Glomerular endothelial cell (primary cell): Measurements from ENCODE around the gene MYCN. TPM values are rescaled to one million over a fixed set of nuclear protein-coding genes. Genes with fewer than 3 reads are reported as not detected.

Experiments used
- DNase-seq: peaks from one replicate; pipeline ENCODE4 v3.0.0-alpha.2; 2011; ENCODE audit warnings: low read depth, low spot score; ENCODE audit errors: extremely low read depth
- total RNA-seq: library from RNA; depleted of rRNA; stranded (reverse); fragments of >200 nt; gene quantifications from 2 replicates; pipeline ENCODE4 v1.2.3, GENCODE V29; 2015

The MYCN gene
- total RNA-seq, 1 donor from 2014 or later = 6.5 TPM

DNA sequence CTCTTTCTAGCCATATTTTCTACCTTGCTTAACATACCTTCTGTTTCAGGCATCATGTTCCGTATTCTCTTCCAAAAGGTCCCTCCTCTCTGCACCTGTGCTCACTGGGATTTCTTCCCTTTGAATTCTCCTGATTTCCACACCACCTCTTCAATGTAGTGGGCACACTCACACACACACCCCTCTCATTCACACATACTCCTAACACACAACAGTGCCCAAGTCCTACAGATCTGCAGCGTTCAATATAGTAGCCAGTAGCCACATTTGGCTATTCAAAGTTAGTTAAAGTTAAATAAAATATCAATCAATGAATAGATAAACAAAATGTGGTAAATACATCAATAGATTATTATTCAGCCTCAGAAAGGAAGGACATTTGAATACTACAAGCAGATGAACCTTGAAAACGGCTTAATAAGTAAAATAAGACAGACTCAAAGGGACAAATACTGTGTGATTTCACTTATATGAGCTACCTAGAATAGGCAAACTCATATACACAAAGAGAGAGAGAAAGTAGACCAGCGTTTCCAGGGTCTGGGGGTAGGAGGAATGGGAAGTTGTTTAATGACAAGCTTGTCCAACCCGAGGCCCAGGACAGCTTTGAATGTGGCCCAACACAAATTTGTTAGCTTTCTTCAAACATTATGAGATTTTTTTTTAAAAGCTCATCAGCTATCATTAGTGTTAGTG is 34.4 kb downstream of the MYCN start:
- DNase-seq = no peak

DNA sequence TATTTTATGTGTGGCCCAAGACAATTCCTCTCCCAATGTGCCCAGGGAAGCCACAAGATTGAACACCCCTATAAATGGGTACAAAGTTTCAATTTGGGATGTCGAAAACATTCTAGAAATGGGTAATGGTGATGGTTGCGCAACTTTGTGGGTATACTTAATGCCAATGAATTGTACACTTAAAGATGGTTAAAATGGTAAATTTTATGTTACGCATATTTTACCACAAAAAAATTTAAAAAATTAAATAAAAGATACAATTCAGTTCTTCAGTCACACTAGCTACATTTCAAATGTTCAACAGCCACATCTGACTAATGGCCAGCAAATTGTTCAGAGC is 34.9 kb downstream of the MYCN start:
- no peak for DNase-seq

DNA sequence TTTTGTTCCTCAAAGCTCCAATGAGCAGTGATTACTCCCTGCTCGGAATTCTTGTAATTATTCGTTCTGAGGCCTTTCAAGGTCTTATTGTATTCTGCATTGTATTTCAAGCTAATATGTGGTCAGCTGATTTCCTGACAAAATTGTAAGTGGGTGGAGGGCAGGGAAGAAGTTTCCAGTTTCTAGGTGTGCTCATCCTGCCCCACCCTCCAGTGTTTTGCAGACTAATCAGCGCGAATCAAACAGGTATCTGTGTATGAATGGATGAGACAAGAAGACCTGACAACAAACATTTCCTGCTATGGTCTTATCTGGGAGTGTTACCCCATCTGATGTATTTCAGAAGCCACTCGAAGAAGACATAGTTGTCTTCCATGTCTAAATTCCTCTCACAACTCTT is 35.3 kb downstream of the MYCN start:
- no peak for DNase-seq

DNA sequence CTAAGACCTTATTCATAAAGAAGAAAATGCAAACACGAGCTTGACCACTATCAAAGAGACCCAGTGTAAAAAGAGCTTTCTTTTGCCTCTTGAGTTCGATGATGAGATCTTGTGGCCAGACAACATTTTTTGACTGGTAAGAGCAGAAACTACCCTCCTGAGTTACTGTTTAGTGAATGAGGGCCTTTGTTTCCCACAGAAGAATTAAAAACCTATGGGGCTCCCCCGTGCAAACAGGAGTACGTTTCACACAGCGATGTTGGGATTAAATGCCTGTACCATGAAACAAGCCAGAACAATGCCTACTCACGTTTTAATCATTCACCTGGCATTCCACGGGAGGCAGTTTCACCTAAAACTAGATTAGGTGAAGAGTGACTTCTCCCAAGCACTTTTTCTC is 36.0 kb downstream of the MYCN start:
- DNase-seq = no peak

DNA sequence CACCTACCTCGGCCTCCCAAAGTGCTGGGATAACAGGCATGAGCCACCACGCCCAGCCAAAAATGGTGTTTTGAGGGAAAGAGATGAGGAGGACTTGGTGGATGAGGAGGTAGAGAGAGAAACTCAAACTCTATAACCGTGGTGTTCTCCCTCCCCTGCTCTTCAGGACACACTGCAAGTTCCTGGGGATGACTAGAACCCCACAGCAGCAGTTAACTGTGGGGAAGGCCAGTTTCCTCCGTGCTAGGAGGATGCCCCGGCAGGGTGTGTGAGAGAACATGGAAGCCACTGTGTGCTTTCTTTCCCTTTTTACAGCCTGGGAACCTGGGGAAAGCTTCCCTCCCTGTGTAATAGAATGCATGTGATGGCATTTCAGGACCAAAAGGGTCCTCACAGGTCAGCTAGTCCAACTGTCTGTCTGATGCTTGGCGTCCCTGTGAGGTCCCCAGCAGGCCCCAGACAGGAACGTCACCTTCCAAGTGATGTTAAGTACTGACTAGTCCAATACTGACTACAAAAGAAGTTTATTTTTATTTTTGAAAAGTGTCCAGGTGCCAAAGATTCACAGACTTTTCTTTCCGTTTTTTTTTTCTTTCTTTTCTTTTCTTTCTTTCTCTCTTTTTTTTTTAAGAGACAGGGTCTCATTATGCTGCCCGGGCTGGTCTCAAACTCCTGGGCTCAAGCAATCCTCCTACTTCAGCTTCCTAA is 38.9 kb downstream of the MYCN start:
- DNase-seq = no peak

DNA sequence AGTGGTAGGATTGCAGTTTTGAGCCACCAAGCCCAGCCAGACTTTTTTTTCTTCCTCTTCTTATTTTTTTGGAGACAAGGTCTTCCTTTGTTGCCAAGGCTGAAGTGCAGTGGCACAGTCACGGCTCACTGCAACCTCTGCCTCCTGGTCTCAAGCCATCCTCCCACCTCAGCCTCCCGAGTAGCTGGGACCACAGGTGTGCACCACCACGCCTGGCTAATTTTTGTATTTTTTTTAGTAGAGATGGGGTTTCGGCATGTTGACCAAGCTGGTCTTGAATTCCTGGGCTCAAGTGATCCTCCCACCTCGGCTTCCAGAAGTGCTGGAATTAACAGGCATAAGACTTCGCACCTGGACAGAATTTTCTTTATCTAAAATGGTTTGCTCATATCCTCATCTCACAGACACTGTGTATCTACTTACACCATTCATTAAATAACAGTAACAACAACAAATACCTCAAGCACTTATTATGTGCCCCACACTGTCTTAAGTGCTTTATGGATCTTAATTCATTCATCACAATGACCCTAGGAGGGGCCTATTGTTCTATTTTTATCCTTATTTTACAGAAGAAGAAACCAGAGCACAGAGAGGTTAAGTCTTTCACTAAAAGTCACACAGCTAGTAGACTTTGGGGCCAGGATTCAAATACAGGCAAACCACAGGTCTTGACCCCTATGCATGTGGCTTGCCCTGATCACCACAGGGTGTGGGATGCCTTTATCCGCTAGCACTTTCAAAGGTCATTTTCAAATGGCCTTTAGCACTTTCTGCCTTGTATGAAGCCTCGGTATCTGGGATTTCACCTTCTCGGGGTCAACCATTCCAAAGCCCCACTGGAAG is 39.6 kb downstream of the MYCN start:
- no peak for DNase-seq

DNA sequence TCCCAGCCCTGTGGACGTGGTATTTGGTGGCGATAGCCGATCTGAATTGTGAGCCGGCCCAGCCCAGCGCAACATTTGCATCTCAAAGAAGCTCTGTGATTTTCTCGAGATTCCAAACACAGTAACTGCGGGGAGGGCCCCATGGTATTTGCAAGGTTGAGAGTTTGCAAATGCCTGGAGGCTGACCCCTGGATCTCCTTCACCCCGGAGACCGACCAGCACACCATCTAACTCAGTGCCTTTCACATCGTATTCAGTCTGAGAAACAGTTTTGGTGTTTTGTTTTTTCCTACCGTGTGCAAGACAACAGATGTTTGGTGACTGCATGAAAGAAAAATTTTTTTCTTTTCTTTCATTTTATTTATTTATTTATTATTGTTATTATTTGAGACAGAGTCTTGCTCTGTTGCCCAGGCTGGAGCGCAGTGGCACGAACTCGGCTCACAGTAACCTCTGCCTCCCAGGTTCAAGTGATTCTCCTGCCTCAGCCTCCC is 40.3 kb downstream of the MYCN start:
- no peak for DNase-seq

DNA sequence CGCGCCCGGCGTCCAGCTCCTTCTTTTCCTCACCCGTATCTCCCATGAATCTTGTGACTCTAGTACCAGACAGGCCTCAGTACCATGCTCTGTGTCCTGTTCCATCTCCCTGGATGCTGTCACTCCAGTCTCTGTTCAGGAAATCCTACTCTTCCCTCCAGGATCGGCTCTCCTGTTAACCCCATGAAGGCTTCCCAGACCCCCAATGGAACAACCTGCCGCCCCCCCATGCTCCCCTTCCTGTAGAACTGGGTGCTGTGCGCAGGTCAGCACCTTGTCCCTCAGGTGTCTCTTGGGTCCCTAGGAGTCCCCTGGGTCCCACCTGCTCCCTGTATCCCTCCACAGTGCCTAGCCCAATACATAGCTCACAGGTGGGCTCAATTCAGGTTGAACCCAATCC is 41.3 kb downstream of the MYCN start:
- DNase-seq = no peak

DNA sequence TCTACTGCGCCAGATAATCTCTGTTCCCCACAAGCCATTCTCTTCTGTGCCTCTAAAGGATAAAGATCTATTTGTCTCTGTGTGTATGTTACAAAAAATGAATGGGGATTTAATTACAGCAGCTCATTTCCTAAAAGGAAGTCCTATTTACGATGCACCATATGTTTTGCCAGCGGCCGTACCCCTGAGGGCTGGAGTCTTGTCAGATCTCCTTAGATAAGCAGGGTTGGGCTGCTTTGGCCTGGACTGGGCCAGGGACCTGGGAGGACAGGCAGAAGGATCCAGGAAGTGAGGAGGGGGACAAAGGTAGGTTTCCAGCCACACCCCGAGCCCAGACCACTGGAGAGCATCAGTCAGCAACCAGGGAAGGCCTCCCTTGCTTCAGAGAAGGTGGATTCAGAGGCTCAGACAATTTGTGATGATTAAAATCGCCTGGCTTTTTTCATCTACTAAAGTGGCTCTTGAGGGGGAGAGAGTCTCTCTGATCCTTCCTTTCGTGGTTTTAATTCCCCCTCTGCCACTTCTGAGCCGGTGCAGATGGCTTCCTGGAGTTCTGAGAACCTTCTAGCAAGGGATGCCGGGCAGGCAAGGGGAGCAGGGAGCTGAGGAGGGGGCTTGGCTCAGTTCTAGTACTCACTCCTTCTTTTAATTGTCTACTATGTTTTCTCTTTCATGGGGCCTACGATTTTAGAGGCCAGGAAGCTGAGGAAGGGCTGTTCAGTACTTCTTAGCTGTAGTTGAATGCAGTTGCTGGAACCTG is 42.1 kb downstream of the MYCN start:
- no peak for DNase-seq

DNA sequence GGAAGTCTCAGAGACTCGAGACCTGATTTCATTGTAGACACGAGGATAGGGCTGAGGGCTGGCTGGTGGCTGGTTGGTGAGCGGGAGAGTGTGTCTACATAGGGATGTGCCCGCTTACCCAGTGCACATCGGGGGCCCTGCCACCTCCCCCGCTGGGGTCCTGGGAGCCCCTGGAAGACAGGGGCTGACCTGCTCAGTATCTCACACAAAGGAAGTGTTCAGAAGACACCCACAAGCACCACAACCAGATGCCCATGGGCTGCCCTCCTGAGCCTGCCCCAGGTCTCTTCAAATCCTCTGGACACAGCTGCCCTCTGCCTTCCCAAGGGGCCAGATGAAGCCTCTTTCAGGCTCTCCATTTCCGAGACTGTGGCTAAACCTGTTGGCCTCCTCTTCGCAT is 43.1 kb downstream of the MYCN start:
- DNase-seq = no peak

DNA sequence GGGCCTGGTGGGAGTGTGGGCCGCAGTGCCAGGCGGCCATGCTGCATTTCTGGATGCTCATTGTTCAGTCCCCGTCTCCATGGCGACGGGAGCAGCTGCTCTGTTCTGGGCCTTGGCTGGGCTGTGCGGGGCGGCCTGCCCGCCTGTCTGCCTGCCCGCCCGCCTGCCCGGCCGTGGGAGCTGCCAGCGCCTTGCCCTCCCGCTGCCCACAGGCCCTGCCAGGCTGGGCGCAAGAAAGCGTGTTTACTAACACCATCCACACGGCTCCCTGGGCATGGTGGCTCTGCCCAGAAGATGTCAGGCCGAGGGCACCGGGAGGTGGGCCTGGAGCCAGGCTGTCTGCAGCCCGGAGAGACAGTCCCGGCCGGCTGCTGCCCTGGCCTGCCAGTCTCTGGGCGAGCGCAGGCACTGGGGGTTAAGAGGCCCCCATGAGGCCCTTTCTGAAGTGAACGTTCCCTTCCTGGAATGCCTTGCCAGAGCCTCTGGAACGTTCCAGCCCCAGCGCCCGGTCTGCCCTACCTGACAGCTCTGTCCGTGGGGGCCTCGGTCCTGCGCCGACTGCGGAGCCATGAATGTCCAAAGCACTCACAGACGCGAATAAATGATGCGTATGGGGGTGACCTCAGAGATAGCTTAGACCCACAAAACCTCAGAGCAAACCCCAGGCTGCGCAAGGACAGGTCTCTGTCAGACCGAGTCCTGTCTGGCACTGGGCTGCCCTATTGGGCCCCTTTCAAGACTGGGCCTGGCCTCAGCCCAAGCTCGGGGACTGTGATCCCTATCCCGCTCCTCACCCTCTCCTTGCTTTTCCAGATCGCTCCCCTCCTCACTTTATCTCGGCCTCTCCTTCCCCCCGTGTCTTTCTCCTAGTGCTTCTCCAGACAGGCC is 44.3 kb downstream of the MYCN start:
- DNase-seq = no peak

DNA sequence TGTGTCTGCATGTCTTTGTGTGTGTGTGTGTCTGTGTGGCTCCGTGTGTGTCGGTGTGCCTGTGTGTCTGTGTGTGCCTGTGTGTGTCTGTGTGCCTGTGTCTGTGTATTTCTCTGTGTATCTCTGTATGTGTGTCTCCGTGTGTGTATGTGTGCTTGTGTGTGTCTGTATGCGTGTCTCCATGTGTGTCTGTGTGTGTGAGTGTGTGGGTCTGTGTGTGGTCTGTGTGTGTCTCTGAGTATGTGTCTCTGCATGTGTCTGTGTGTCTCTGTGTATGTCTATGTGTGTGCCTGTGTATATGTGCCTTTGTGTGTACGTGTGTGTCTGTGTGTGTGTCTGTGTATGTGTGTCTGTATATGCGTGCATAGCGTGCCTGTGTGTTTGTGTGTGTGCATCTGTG is 45.2 kb downstream of the MYCN start:
- no peak for DNase-seq

DNA sequence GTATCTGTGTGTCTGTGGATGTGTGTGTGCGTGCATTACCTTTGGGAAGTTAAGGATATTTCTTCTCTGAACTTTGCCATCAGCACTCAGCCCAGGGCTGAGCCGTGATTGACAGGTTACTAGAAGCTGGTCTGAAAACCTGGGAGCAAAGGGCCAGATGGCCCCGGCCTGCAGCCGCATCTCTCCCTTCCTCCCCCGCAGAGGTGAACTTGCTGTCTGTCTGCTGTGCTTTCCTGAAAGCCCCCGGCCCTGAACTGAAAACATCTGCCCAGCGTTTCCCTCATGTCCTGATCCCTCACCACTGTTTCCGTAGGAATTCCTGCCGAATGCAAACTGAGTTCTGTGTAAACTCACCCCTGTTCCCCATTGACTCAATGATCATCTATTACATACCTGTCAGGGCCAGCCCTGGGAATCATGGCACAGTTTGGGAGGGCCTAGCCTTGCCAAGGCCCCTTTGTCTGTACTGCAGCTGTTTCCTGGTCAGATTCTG is 45.8 kb downstream of the MYCN start:
- DNase-seq = no peak

DNA sequence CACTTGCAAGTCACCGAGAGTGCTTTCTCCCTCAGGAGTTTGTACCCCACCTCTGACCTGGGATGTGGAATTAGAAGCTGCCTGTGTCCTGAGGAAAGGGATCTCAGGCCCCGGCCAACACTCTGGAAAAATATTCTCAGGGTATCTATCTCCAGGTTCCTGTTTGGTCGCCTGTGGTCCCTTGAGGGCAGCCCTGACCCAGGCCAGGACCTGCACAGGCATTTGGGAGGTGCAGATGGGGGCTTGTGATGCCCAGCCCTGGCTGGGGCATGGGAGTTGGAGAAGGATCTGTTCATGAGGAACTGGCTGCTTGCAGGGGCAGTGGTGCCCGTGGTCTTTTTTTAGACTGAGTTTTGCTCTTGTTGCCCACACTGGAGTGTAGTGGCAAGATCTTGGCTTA is 46.3 kb downstream of the MYCN start:
- DNase-seq = no peak

DNA sequence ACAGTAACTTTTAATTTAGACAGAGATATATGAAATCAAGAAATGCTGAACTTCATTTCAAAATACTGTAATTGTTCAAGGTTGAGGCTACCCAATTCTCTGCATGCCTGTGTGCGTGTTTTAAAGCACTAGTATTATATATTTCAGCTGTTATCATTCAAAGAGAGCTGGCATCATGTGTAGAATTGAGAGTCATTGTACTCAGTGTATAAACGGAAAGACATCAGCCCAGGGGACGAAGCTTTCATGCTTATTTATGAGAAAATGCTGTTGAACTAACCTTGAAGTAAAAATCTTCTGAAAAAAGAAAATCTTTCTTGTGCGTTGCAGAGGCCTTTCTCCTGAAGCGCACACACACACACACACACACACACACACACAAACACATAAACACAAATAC is 48.4 kb downstream of the MYCN start:
- no peak for DNase-seq

DNA sequence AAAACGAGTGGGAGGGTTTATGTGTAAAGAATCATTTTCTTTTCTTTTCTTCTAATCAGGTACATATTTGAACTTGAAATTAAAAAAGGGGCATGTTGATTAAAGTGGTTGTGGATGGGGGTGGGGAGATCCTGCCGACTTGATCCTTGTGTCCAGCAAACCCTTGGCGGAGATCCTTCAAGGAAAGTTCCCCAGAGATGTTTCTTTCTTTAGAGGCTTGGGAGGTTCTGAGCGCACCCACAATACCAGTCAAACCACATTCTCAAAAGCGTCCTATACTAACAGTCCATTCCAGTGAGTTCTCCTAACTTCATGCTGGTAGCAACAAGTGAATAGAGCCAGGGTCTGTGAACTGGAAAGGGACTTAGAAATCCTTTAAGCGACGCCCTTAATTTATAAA is 49.2 kb downstream of the MYCN start:
- no peak for DNase-seq

DNA sequence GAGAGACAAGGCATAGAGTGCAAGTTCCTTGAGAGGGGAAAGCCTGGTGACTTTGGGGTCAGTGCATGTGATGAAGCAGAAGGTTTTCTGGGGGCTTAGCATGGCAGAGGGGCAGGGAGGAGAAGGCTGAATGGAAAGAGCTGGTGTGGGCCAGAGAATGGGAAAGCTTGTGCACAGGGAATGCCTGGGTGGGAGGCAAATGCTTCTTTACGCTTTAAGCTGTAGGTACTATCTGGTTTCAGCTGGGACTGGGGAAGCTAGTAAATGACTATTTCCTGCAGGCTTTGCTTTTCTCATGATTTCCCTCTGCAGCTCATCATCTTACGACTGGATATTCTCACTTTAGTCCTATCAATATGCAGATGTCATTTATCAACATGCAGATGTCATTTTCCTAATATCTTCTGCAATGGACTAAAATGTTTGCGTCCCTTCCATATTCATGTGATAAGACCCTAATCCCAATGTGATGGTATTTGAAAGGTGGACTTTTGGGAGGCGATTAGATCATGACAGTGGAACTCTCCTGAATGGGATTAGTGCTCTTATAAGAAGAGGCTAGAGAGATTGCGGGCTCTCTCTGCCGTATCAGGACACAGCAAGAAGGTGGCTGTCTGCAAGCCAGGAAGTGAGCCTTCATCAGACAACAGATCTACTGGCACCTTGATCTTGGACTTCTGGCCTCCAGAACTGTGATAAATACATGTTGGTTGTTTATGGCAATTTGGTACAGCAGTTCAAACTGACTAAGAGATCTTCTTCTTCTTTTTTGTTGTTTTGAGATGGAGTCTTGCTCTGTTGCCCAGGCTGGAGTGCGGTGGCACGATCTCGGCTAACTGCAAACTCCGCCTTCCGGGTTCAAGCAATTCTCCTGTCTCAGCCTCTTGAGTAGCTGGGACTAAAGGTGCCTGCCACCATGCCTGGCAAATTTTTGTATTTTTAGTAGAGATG is 50.1 kb downstream of the MYCN start:
- DNase-seq = no peak

DNA sequence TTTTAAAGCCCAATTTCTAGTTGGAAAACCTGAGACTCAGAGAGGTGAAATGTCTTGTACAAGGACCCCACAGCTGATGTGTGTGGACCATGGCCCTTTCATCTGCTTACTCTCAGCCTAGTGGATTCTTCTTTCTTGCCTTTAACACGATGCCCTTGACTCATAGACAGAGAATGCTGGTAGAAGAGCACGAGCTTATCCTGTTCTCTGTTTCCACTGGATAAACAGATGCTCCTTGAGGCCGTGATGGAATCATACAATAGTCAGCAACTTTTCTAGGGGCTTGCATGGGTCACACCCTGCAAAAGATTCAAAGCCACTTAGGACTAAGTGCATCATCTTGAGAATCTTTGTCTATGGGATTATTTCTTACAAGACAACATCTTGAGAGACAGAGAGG is 50.9 kb downstream of the MYCN start:
- DNase-seq = no peak
